H54 (cell line): ENCODE results near the gene SCUBE1.

ENCODE experiments used
- DNase-seq: peaks from one replicate; pipeline ENCODE4 v3.0.0; 2011; ENCODE audit warnings: low spot score, mixed read lengths; ENCODE audit not compliant: insufficient read length
- FAIRE-seq: peaks from 3 replicates; lab custom pipeline; 2011; peaks lifted over from hg19 to GRCh38; lab: Jason Lieb, UNC
- POLR2A ChIP-seq: IDR thresholded peaks from 2 replicates; pipeline ENCODE4 v1.6.1; 2011; ENCODE audit warnings: low read depth, mild to moderate bottlenecking, low read length

The SCUBE1 gene

GRCh38 chr22:43269246-43269645, 73.9 kb downstream of the SCUBE1 start:
- FAIRE-seq = no peak
- TF ChIP-seq POLR2A = no peak
- no peak for DNase-seq

GRCh38 chr22:43267981-43268660, 75.1 kb downstream of the SCUBE1 start:
- no peak for TF ChIP-seq POLR2A
- FAIRE-seq = no peak

GRCh38 chr22:43267332-43267980, 75.7 kb downstream of the SCUBE1 start:
- FAIRE-seq (no peak), DNase-seq (no peak)
- TF ChIP-seq POLR2A = no peak

More at GRCh38 chr22:43267981-43268660, 75.1 kb downstream of the SCUBE1 start:
- no peak for DNase-seq

DNA sequence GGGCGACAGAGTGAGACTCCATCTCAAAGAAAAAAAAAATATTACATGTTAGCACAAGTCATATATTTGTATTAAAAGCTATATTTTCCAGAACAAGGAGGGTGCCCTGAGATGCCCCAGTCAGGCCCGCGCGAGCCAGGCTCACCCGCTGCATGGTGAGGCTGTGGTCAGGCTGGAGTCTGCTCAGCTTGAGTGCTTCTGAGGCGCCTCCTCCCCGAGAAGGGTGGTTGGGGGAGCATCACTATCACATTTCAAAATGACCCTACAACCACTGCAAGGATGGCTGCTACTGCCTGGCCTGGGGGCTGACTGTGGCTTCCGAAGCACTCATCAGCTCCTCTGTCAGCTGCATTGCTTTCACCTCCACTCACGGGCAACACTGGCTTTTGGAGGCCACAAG, 77.1 kb downstream of the SCUBE1 start:
- FAIRE-seq (no peak), DNase-seq (no peak)
- no peak for TF ChIP-seq POLR2A

DNA sequence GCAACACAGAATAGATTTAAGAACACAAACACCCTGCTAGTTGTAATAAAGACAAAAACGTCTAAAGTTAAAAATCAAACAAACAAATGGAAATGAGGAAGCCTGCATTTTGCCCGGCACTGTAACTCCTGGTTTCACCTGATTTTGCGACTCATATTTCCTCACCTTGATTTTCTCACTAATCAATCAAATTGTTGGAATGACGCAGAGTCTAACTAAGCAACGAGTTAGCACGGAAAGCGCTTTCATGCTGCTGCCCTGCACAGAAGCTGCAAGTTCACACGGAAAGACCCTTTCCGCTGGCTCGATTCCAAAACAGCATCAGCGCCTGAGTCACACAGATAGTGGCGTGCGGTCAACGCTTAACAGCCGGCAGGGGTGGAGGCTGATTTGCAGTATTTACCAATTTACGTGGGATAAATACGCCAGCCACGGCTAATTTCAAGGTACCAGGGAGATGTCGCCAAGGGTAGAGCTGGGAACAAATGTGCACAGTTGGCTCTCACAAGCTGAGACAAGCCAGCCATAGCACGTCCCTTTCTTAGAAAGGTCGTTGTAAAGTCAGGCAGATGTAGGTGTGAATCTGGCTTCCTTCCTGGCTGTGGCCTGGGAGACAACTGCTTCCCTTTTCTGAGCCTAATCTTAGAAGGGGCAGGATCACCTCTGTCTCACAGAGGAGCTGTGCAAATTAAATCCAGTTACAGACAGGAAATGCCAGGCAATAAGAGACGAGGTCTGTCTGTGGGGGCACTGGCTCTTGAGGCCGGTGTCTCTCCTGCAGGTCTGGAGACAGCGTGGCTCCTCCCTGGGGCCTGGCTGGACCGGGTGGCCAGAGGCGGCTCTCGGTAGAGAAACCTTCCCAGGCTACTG, 79.3 kb downstream of the SCUBE1 start:
- no peak for TF ChIP-seq POLR2A
- no peak for FAIRE-seq
- DNase-seq = no peak

DNA sequence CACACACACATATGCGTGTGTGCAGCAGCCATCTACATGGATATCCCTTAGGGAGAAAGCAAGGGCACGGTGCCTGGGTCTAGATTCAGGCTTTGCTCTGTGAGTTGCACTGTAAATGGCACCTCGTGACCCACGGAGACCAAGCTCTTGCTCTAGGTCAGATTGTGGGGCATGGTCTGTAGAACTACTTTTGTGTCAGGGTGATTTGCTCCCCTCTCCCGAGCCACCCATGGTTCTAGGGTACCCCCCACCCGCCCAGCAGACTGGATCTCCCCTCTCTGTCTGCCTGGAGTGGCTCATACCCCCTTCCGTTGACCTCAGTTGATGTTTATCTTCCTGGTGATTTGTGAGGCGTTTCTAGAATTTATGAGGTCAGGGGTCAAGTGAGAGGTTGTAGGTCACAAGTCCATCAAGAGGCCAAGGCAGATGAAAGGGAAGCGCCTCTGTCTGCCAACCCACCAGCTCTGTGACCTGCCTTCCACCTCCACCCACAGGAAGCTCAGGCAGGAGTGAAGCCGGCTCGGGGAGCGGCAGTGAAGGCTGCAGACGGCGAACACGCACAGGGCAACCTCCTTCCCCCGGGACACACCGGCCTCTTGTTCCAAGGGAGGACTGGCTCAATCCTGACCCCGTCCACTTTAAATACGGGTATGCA, 80.1 kb downstream of the SCUBE1 start:
- FAIRE-seq (no peak), DNase-seq (no peak)
- TF ChIP-seq POLR2A = no peak

DNA sequence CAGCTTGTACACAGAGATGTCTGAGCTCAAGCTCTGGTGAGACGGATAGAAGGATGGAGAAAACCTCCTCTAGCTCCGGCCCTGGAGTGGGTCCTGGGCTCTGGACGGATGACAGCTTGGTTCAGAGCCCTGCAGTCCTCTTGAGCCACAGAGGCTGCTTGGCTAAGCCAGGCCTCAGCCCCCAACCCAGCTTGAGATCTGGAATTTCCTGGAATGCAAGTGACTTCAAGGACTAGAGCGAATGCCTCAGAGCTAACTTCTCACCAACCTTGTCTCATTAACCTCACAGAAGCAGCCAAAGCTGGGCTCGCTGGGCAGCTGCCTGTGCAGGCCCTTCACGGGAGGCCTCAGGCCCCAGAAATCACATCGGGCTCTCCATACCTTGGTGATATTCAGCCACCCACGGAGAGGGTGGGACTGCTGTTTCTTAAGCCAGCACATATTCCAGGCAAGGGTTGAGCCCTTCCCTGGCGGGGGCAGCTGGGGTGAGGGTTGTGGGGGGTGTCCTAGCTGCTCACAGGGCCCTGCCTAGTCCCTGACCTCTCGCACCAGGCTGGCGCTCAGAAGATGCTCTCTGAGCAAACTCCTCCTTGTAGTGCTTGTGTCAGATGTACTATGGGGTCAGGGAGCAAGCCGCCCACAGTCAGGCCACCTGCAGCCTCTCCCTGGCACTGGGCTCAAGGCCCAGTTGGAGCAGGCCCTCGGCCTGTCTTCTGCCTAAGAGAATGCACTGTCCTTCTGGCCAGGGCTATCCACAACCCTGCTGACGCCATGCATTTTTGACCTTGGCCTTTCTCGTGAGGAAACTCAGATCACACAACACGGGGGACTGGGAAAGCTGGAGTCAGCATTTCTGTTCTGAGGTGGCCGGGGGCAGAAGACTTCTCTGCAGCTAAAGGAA, 82.6 kb downstream of the SCUBE1 start:
- FAIRE-seq (no peak), DNase-seq (no peak)
- TF ChIP-seq POLR2A = no peak

GRCh38 chr22:43257961-43258360, 85.2 kb downstream of the SCUBE1 start:
- DNase-seq (no peak), FAIRE-seq (no peak)
- TF ChIP-seq POLR2A = no peak

DNA sequence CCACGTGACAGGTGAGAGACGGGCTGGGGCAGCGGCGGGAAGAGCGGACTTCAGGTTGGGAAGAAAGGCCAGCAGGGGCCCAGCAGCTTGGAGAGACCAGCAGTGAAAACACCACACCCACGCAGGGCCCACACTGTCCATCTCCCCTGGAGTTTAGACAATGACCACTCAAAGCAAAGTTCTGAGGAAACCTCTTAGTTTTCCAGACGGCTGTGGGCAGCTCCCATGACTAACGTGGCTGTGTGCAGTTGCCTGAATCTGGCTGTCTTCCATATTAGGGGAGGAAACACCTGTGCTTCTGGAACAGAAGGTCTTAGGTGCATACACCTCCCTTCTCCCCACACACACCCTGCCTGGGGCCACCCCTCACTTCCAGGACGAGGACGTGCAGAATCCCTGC, 85.6 kb downstream of the SCUBE1 start:
- no peak for TF ChIP-seq POLR2A
- DNase-seq (no peak), FAIRE-seq (no peak)

GRCh38 chr22:43256976-43257545, 86.1 kb downstream of the SCUBE1 start:
- FAIRE-seq (no peak), DNase-seq (no peak)
- TF ChIP-seq POLR2A = no peak

DNA sequence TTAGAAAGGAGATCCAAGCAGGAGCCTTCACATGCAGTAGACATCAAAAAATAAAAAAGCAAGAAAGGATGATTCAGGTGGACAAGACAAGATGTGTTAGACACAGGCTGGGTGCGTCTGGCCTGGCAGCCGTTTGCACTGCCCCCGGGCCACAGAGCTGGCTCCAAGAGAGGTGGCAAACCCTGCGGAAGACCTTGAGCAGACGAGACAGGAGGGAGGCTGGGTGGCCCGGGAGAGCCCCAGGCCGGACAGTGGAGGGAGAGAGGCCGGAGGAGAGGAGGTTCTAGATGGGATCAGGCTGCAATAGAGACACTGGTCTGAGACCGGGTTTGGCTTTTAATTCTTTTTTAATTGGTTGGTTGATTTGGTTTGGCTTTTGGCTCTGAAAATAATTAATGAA, 86.6 kb downstream of the SCUBE1 start:
- no peak for TF ChIP-seq POLR2A
- no peak for FAIRE-seq
- DNase-seq = no peak

- no peak for FAIRE-seq
- no peak for DNase-seq
- TF ChIP-seq POLR2A = no peak
Measured at GRCh38 chr22:43255299-43255698, 87.9 kb downstream of the SCUBE1 start.
